Caco-2 (cell line): Measurements from ENCODE around the gene SDCCAG8. TPM values are rescaled to one million over a fixed set of nuclear protein-coding genes. Genes with fewer than 3 reads are reported as not detected.

Source experiments
- BruUV-seq: library from RNA; stranded (reverse); fragments of 400-500 nt; replicated peaks from 2 replicates; lab custom pipeline; 2021; lab: Mats Ljungman, UMichigan
- CTCF ChIA-PET: fragments of 300-600 bp; sonication (Branson Sonifier 250); formaldehyde crosslinking; loops from one replicate; lab custom pipeline; 2022; ENCODE audit warnings: antibody characterized with exemption; lab: Charles Lee
- POLR2A ChIA-PET: fragments of 300-600 bp; sonication (Branson Sonifier 250); formaldehyde crosslinking; loops from one replicate; lab custom pipeline; 2022; ENCODE audit warnings: antibody characterized with exemption; lab: Charles Lee
- DNase-seq, 2 experiments: peaks; one replicate each; pipeline versions ENCODE4 v3.0.0 to v3.0.0-alpha.2; 2020 to 2022
- H3K27me3 ChIP-seq: replicated peaks from 2 replicates; pipeline ENCODE4 v1.6.0; 2011; ENCODE audit warnings: low read length; ENCODE audit not compliant: control insufficient read depth, insufficient read depth
- H3K36me3 ChIP-seq: 2 replicates; pipeline ENCODE4 v1.5.1; 2011; ENCODE audit warnings: low read length; ENCODE audit not compliant: control insufficient read depth, insufficient read depth
- H3K4me1 ChIP-seq: fragments of 250-450 bp; sonication (Bioruptor Pico); 2 replicates; pipeline ENCODE4 v1.5.1; 2020; ENCODE audit warnings: mild to moderate bottlenecking
- H3K4me3 ChIP-seq: 2 replicates; pipeline ENCODE4 v1.5.1; 2011; ENCODE audit warnings: low read depth, mild to moderate bottlenecking, control low read depth, low read length
- H3K9me3 ChIP-seq: fragments of 250-450 bp; sonication (Bioruptor Pico); 2 replicates; pipeline ENCODE4 v1.5.1; 2020; ENCODE audit warnings: mild to moderate bottlenecking, moderate library complexity
- H3K27ac Mint-ChIP-seq: one replicate; pipeline ENCODE4 v1.8.0; 2022; ENCODE audit warnings: mixed read lengths; ENCODE audit not compliant: unreplicated experiment
- H3K27me3 Mint-ChIP-seq: one replicate; pipeline ENCODE4 v1.8.0; 2022; ENCODE audit warnings: mixed read lengths; ENCODE audit not compliant: insufficient read depth, unreplicated experiment
- H3K36me3 Mint-ChIP-seq: one replicate; pipeline ENCODE4 v1.8.0; 2022; ENCODE audit warnings: mild to moderate bottlenecking, mixed read lengths; ENCODE audit not compliant: insufficient read depth, unreplicated experiment
- H3K4me1 Mint-ChIP-seq: one replicate; pipeline ENCODE4 v1.8.0; 2022; ENCODE audit warnings: low read depth, mixed read lengths; ENCODE audit not compliant: unreplicated experiment
- H3K4me3 Mint-ChIP-seq: one replicate; pipeline ENCODE4 v1.8.0; 2022; ENCODE audit warnings: mild to moderate bottlenecking, moderate library complexity, mixed read lengths; ENCODE audit not compliant: unreplicated experiment
- H3K9me3 Mint-ChIP-seq: one replicate; pipeline ENCODE4 v1.8.0; 2022; ENCODE audit warnings: mixed read lengths; ENCODE audit not compliant: unreplicated experiment
- CTCF ChIP-seq, 2 experiments: fragments of 200-600 bp in 1 of 2; IDR thresholded peaks; 1 replicate in 1 of 2; 2 replicates in 1 of 2; pipeline versions ENCODE4 v1.5.1 to v1.8.0; 2011 to 2022; ENCODE audit warnings: antibody characterized with exemption in 1 of 2, control low read depth in 1 of 2, inconsistent platforms in 1 of 2, low read depth in 1 of 2, low read length in 1 of 2, mild to moderate bottlenecking in 1 of 2, moderate library complexity in 1 of 2; ENCODE audit not compliant: insufficient read depth in 1 of 2, severe bottlenecking in 1 of 2, unreplicated experiment in 1 of 2
- intact Hi-C: fragments of 100-400 bp; cut with micrococcal nuclease; formaldehyde crosslinking; loops from one replicate; pipeline ENCODE4 v1.10.0; 2022; ENCODE audit not compliant: unreplicated experiment
- total RNA-seq: library from RNA; stranded (reverse); gene quantifications from 2 replicates; pipeline ENCODE4 v1.2.3, GENCODE V29; 2022

The SDCCAG8 gene
- total RNA-seq, 1 experiment from 2014 or later, result 23.0 TPM

GRCh38 chr1:243493156-243494129, 237.6 kb downstream of the SDCCAG8 start:
- no peaks in the 10 kb centered on the region for H3K9me3 ChIP-seq
- Mint-ChIP-seq H3K27me3 (no peaks in the 10 kb centered on the region), H3K36me3 (peaks cover 4% of the 10 kb centered on the region), H3K27ac (no peak overlapping the region), H3K9me3 (no peaks in the 10 kb centered on the region), H3K4me3 (no peak overlapping the region), H3K4me1 (no peaks in the 10 kb centered on the region)
- H3K27me3 ChIP-seq, result no peaks in the 10 kb centered on the region
- H3K36me3 ChIP-seq, result no peaks in the 10 kb centered on the region
- no peaks in the 10 kb centered on the region for H3K4me1 ChIP-seq
- CTCF ChIA-PET, result no interaction called here
- intact Hi-C loops, result no loop called here
- TF ChIP-seq CTCF (IDR thresholded peaks at IDR 0.05; ENCODE audit: insufficient read depth in 1 of 2, low read depth in 1 of 2, low read length in 1 of 2, severe bottlenecking in 1 of 2, unreplicated experiment in 1 of 2), result no peak
- no peak overlapping the region for H3K4me3 ChIP-seq
- BruUV-seq, result no TSS peak
- no peak for DNase-seq
- POLR2A ChIA-PET, result no interaction called here

- Mint-ChIP-seq H3K27me3 (no peaks in the 10 kb centered on the region), H3K27ac (no peak overlapping the region), H3K4me3 (no peak overlapping the region), H3K36me3 (no peaks in the 10 kb centered on the region), H3K9me3 (no peaks in the 10 kb centered on the region), H3K4me1 (no peaks in the 10 kb centered on the region)
- intact Hi-C loops, result no loop called here
- no peaks in the 10 kb centered on the region for H3K9me3 ChIP-seq
- ChIA-PET POLR2A (no interaction called here), CTCF (no interaction called here)
- BruUV-seq, result no TSS peak
- H3K27me3 ChIP-seq, result no peaks in the 10 kb centered on the region
- no peak for TF ChIP-seq CTCF (IDR thresholded peaks at IDR 0.05; ENCODE audit: insufficient read depth in 1 of 2, low read depth in 1 of 2, low read length in 1 of 2, severe bottlenecking in 1 of 2, unreplicated experiment in 1 of 2)
- no peak overlapping the region for H3K4me3 ChIP-seq
- H3K4me1 ChIP-seq, result no peaks in the 10 kb centered on the region
- DNase-seq, result no peak
- H3K36me3 ChIP-seq, result no peaks in the 10 kb centered on the region
These were observed 239.0 kb downstream of the SDCCAG8 start for GRCh38 chr1:243494741-243495431.

GRCh38 chr1:243495442-243496186, 239.8 kb downstream of the SDCCAG8 start:
- BruUV-seq, result no TSS peak
- Histone ChIP-seq H3K4me1 (no peaks in the 10 kb centered on the region), H3K36me3 (no peaks in the 10 kb centered on the region), H3K9me3 (no peaks in the 10 kb centered on the region), H3K4me3 (no peak overlapping the region), H3K27me3 (no peaks in the 10 kb centered on the region)
- intact Hi-C loops, result no loop called here
- CTCF ChIA-PET, result no interaction called here
- Mint-ChIP-seq H3K27ac (no peak overlapping the region), H3K9me3 (no peaks in the 10 kb centered on the region), H3K4me3 (no peak overlapping the region), H3K36me3 (no peaks in the 10 kb centered on the region), H3K4me1 (no peaks in the 10 kb centered on the region), H3K27me3 (no peaks in the 10 kb centered on the region)
- TF ChIP-seq CTCF (IDR thresholded peaks at IDR 0.05; ENCODE audit: insufficient read depth in 1 of 2, low read depth in 1 of 2, low read length in 1 of 2, severe bottlenecking in 1 of 2, unreplicated experiment in 1 of 2), result no peak
- POLR2A ChIA-PET, result no interaction called here
- DNase-seq, result no peak
